Epithelial cell of esophagus (primary cell): ENCODE data around the gene ALS2CL.

Source experiments
- DNase-seq: peaks from one replicate; pipeline ENCODE4 v3.0.0; 2010; ENCODE audit warnings: low read depth
- H3K4me3 ChIP-seq: 2 replicates; pipeline ENCODE4 v1.5.1; 2011; ENCODE audit warnings: mild to moderate bottlenecking, low read length, control low read depth
- TF ChIP-seq, protein P1 (sequence below): IDR thresholded peaks from 2 replicates; pipeline ENCODE4 v1.5.1; 2011; ENCODE audit warnings: low read depth, mild to moderate bottlenecking, low read length, control low read depth, inconsistent platforms; ENCODE audit not compliant: insufficient read depth; ENCODE audit errors: missing control alignments

Gene ALS2CL

DNA sequence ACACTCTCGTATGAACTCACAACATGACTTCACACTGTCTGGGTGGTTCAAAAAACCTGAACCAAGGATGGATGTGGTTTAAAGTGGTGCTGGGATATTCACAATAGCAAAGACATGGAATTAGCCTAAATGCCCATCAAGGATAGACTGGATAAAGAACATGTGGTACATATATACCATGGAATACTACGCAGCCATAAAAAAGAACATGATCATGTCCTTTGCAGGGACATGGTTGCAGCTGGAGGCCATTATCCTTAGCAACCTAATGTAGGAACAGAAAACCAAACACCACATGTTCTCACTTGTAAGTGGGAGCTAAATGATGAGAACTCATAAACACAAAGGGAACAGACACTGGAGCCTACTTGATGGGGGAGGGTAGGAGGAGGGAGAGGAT, 27.5 kb upstream of the ALS2CL start:
- TF ChIP-seq, protein P1, sequence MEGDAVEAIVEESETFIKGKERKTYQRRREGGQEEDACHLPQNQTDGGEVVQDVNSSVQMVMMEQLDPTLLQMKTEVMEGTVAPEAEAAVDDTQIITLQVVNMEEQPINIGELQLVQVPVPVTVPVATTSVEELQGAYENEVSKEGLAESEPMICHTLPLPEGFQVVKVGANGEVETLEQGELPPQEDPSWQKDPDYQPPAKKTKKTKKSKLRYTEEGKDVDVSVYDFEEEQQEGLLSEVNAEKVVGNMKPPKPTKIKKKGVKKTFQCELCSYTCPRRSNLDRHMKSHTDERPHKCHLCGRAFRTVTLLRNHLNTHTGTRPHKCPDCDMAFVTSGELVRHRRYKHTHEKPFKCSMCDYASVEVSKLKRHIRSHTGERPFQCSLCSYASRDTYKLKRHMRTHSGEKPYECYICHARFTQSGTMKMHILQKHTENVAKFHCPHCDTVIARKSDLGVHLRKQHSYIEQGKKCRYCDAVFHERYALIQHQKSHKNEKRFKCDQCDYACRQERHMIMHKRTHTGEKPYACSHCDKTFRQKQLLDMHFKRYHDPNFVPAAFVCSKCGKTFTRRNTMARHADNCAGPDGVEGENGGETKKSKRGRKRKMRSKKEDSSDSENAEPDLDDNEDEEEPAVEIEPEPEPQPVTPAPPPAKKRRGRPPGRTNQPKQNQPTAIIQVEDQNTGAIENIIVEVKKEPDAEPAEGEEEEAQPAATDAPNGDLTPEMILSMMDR, result no peak
- DNase-seq, result no peak
- no peak overlapping the region for H3K4me3 ChIP-seq

- no peak for DNase-seq
- no peak overlapping the region for H3K4me3 ChIP-seq
- TF ChIP-seq, protein P1, result no peak
These were observed 26.3 kb upstream of the ALS2CL start for GRCh38 chr3:46719735-46720271.

- TF ChIP-seq, protein P1, result no peak
- H3K4me3 ChIP-seq, result no peak overlapping the region
These were observed 25.6 kb upstream of the ALS2CL start for GRCh38 chr3:46719044-46719565.

GRCh38 chr3:46717447-46718231, 24.2 kb upstream of the ALS2CL start, which contains the start of gene PRSS50:
PRSS50 (minus strand) TSS chr3:46717869; CDS start chr3:46717824, 45 bp downstream.
- no peak for DNase-seq
- no peak within 1 kb of the TSS for H3K4me3 ChIP-seq

More at GRCh38 chr3:46719044-46719565, 25.6 kb upstream of the ALS2CL start:
- no peak for DNase-seq

GRCh38 chr3:46716461-46717441, 23.3 kb upstream of the ALS2CL start:
- no peak for DNase-seq
- TF ChIP-seq, protein P1, result no peak
- H3K4me3 ChIP-seq, result no peak overlapping the region

More at GRCh38 chr3:46717447-46718231, 24.2 kb upstream of the ALS2CL start, which contains the start of gene PRSS50:
- TF ChIP-seq, protein P1, result no peak

- H3K4me3 ChIP-seq, result no peak overlapping the region
- DNase-seq, result no peak
- TF ChIP-seq, protein P1, result no peak
These were observed 22.2 kb upstream of the ALS2CL start for GRCh38 chr3:46715507-46716175.
